Breast epithelium (tissue), 3 donors: Measurements from ENCODE around the gene GLDC.

Source experiments
- POLR2A ChIP-seq: fragments of 450-650 bp; IDR thresholded peaks from one replicate; pipeline ENCODE4 v1.6.1; 2016; ENCODE audit warnings: antibody characterized with exemption, mild to moderate bottlenecking, moderate library complexity
- TF ChIP-seq, protein P1 (sequence below), 3 donors: fragments of 450-650 bp; IDR thresholded peaks; one replicate each; pipeline ENCODE4 v1.5.1; 2016 to 2017; ENCODE audit warnings: antibody characterized with exemption in 3 of 3, mild to moderate bottlenecking in 3 of 3, moderate library complexity in 3 of 3

DNA sequence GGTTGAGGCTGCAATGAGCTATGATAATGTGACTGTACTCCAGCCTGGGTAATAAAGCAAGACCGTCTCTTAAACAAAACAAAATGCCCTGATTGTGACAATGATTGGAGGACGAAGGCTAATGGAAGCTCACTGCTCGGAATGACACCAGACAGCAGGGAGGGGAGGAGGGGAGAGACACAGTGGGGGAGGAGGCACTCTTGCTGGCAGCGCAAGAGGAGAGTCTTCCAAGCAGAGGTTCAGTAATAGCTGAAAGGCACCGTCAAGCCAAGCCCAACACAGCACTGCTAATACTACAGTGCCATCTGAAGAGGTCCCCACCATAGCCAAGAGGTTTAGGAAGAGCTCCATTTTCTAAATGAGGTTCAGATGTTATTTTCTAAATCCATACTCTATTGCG, 102.3 kb downstream of the GLDC start:
- TF ChIP-seq, protein P1, sequence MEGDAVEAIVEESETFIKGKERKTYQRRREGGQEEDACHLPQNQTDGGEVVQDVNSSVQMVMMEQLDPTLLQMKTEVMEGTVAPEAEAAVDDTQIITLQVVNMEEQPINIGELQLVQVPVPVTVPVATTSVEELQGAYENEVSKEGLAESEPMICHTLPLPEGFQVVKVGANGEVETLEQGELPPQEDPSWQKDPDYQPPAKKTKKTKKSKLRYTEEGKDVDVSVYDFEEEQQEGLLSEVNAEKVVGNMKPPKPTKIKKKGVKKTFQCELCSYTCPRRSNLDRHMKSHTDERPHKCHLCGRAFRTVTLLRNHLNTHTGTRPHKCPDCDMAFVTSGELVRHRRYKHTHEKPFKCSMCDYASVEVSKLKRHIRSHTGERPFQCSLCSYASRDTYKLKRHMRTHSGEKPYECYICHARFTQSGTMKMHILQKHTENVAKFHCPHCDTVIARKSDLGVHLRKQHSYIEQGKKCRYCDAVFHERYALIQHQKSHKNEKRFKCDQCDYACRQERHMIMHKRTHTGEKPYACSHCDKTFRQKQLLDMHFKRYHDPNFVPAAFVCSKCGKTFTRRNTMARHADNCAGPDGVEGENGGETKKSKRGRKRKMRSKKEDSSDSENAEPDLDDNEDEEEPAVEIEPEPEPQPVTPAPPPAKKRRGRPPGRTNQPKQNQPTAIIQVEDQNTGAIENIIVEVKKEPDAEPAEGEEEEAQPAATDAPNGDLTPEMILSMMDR (IDR thresholded peaks at IDR 0.05), result no peak
- no peak for TF ChIP-seq POLR2A
